ENCODE data around the gene WDFY2. TPM values are rescaled to one million over a fixed set of nuclear protein-coding genes. Genes with fewer than 3 reads are reported as not detected.
"Not testable (repeated sequence)": the region's sequence is repeated elsewhere in the genome, so short reads cannot be mapped to it uniquely, and the experiment has no call there.

The WDFY2 gene
- total RNA-seq, 2 donors from 2014 or later: 25.7 to 31.9 TPM

DNA sequence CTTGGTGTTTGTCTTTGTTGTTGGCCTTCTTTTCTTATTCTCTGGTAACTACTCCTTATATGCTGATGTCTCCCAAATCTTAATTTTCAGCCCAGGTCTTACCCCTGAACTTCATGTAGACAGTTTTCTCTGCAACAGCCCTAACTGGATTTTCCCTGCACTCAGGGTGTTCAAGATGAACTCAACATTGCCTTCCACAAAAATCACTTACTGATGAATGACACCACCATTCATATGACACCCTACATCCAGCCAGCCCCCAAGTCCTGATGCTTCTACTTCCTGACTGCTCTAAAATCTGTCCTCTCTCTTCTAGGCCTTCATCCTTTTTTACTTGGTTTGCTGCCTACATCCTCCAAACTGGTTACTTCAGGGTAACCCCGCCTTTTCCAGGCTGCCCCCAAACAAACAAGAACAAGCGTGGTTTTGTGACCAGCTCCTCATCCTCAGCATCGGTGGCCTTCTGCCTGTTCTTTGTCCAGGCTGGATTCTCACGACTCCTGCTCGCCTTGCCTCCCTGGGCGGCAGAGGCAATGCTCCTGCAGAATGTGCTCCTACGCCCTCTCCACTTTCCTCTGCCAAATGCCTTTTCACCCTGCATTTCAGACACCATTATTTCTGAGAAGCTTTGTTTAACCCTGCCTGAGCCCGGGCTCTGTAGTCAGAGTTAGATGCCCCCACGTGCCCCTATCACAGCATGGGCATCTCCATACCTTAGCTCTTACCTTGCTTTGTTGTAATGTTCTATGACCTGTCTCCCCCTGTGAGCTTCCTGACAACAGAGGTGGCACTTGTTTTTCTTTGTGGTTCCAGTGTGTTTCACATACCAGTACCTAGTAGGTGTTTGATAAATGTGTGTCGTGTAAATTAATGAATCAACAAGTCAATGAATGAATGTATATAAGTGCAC is 61.8 kb downstream of the WDFY2 start:
- H3K9me3 ChIP-seq: no peaks in the 10 kb centered on the region
- intact Hi-C loops (cut with DNase I): loop anchor here (10.0 kb wide), 1 partner anchor 51 kb away; no protein-coding TSS in a partner anchor
- peaks cover 47% of the 10 kb centered on the region for H3K4me1 ChIP-seq
- no peaks in the 10 kb centered on the region for H3K27me3 ChIP-seq
- H3K4me3 ChIP-seq: no peak overlapping the region
- H3K27ac ChIP-seq: peak overlapping the region in 3 of 4 donors; percentile 4 to 61 (median 12)
- DNase-seq (no peak), ATAC-seq (no peak)
- WGBS, 2 donors: 86 to 95% methylated on average over 10 of the region's 10 CpGs
- no peak for TF ChIP-seq POLR2A (IDR thresholded peaks at IDR 0.05)
- TF ChIP-seq, protein P1, sequence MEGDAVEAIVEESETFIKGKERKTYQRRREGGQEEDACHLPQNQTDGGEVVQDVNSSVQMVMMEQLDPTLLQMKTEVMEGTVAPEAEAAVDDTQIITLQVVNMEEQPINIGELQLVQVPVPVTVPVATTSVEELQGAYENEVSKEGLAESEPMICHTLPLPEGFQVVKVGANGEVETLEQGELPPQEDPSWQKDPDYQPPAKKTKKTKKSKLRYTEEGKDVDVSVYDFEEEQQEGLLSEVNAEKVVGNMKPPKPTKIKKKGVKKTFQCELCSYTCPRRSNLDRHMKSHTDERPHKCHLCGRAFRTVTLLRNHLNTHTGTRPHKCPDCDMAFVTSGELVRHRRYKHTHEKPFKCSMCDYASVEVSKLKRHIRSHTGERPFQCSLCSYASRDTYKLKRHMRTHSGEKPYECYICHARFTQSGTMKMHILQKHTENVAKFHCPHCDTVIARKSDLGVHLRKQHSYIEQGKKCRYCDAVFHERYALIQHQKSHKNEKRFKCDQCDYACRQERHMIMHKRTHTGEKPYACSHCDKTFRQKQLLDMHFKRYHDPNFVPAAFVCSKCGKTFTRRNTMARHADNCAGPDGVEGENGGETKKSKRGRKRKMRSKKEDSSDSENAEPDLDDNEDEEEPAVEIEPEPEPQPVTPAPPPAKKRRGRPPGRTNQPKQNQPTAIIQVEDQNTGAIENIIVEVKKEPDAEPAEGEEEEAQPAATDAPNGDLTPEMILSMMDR (IDR thresholded peaks at IDR 0.05): no peak
- no peaks in the 10 kb centered on the region for H3K36me3 ChIP-seq (replicated peaks in 1 of 2; ENCODE audit: insufficient read depth in 1 of 2, low read depth in 2 of 2)

DNA sequence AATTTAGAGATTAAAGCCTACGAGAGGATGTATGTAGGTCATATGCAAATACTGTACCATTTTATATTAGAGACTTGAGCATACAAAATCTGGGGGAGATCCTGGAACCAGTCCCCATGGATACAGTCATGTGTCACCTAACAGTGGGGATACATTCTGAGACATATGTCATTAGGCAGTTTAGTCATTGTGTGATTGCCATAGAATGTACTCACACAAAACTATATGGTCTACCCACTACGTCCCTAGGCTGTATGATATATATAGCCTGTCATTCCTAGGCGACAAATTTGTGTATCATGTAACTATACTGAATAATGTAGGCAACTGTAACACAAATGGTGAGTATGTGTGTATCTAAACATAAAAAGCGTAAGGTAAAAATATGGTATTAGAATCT is 62.8 kb downstream of the WDFY2 start:
- 90 to 97% methylated on average over 4 of the region's 4 CpGs for WGBS, 2 donors
- no peak for ATAC-seq
- TF ChIP-seq, protein P1 (IDR thresholded peaks at IDR 0.05): no peak
- no peak for TF ChIP-seq POLR2A (IDR thresholded peaks at IDR 0.05)

DNA sequence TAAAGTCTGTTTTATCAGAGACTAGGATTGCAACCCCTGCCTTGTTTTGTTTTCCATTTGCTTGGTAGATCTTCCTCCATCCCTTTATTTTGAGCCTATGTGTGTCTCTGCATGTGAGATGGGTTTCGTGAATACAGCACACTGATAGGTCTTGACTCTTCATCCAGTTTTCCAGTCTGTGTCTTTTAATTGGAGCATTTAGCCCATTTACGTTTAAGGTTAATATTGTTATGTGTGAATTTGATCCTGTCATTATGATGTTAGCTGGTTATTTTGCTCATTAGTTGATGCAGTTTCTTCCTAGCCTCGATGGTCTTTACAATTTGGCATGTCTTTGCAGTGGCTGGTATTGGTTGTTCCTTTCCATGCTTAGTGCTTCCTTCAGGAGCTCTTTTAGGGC is 67.9 kb downstream of the WDFY2 start:
- H3K9me3 ChIP-seq; H3K36me3 ChIP-seq (replicated peaks in 1 of 2; ENCODE audit: insufficient read depth in 1 of 2, low read depth in 2 of 2); H3K27me3 ChIP-seq; ATAC-seq; DNase-seq; H3K4me3 ChIP-seq; H3K27ac ChIP-seq; intact Hi-C loops (cut with DNase I): not testable (repeated sequence)
- H3K4me1 ChIP-seq: peaks cover 12% of the 10 kb centered on the region
- 95 to 96% methylated on average over 3 of the region's 3 CpGs for WGBS, 2 donors

More for the DNA sequence above, 62.8 kb downstream of the WDFY2 start:
- Histone ChIP-seq H3K9me3 (no peaks in the 10 kb centered on the region), H3K27me3 (no peaks in the 10 kb centered on the region), H3K4me1 (peaks cover 47% of the 10 kb centered on the region), H3K36me3 (replicated peaks in 1 of 2; ENCODE audit: insufficient read depth in 1 of 2, low read depth in 2 of 2) (no peaks in the 10 kb centered on the region), H3K27ac (no peak overlapping the region), H3K4me3 (no peak overlapping the region)
- DNase-seq: no peak
- intact Hi-C loops (cut with DNase I): loop anchor here (10.0 kb wide), 1 partner anchor 52 kb away; no protein-coding TSS in a partner anchor

DNA sequence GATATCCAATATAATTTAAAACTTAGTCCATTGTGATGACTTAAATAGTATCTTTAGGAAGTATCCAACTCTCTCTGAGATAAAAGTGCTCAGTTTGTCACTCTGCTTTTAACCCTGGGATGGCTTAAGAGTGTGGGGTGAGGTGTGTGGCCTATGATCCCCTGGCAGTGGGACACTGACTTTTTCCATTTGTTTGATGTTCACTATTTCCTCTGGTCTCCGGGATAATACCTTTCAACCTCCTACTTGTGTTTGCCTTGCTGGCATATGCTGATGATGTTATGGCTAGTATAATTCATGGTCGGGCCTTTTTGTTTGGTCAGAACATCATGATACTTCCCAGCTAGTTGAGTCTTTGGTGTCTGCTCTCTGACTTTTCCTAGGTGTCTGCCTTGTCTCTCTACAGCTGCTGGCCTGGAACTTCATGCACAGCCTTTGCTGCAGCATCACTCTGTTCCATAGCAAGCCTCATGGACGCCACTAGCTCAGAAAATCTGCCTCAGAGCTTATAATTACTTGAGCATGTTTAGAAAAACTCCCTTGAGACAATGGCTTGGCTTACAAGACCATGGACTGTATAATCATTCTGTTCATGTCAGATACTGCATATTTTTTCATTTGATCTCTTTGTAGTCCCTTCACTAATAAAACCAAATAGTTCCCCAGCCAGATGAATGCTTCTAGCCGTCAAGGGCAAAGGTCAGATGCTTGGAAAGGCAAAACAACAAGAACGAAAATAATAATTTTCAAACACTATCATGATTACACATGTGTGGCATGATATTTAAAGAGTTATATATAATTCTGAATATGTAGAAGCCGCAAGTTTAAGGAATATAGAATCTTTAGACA is 75.2 kb downstream of the WDFY2 start:
- intact Hi-C loops (cut with DNase I): no loop called here
- ATAC-seq: no peak
- no peak for DNase-seq

More for the DNA sequence above, 75.2 kb downstream of the WDFY2 start:
- H3K4me3 ChIP-seq: no peak overlapping the region
- no peaks in the 10 kb centered on the region for H3K9me3 ChIP-seq
- TF ChIP-seq, protein P1 (IDR thresholded peaks at IDR 0.05): no peak
- TF ChIP-seq POLR2A (IDR thresholded peaks at IDR 0.05): no peak
- H3K27me3 ChIP-seq: no peaks in the 10 kb centered on the region
- no peaks in the 10 kb centered on the region for H3K36me3 ChIP-seq (replicated peaks in 1 of 2; ENCODE audit: insufficient read depth in 1 of 2, low read depth in 2 of 2)
- peak overlapping the region in 1 of 4 donors; percentile 18 for H3K27ac ChIP-seq
- H3K4me1 ChIP-seq: peaks cover 19% of the 10 kb centered on the region
- WGBS, 2 donors: 62 to 66% methylated on average over 6 of the region's 6 CpGs

Data from body of pancreas (tissue), 4 donors.